C4-2B (cell line): ENCODE data around the gene MPP7.

Experiments
- CTCF ChIP-seq: fragments of 450-650 bp; conservative IDR thresholded peaks from 2 replicates; pipeline ENCODE4 v1.5.1; 2017; ENCODE audit warnings: mild to moderate bottlenecking
- ZFX ChIP-seq: fragments of 450-650 bp; IDR thresholded peaks from 2 replicates; pipeline ENCODE4 v1.6.1; 2017

- TF ChIP-seq CTCF (no peak), ZFX (no peak)
Observed at GRCh38 chr10:28320799-28321198, 17.9 kb upstream of the MPP7 start.
